Activated CD4-positive, alpha-beta T cell treated with anti-CD3 and anti-CD28 coated beads for 36 hours (primary cell): ENCODE results near the gene PLGRKT. TPM values are rescaled to one million over a fixed set of nuclear protein-coding genes. Genes with fewer than 3 reads are reported as not detected.
"Not testable (repeated sequence)": the region's sequence is repeated elsewhere in the genome, so short reads cannot be mapped to it uniquely, and the experiment has no call there.

Experiments used
- ATAC-seq: fragments of 200-7000 bp; cut with Tn5 transposase; one replicate; pipeline ENCODE4 v1.10.0; 2021; ENCODE audit warnings: mild to moderate bottlenecking, moderate library complexity
- CTCF ChIA-PET: fragments of 350-600 bp; sonication (Branson Sonifier 250); formaldehyde crosslinking; loops from one replicate; lab custom pipeline; 2021; ENCODE audit warnings: antibody characterized with exemption; lab: Charles Lee
- POLR2A ChIA-PET: fragments of 350-600 bp; sonication (Branson Sonifier 250); formaldehyde crosslinking; loops from one replicate; lab custom pipeline; 2021; ENCODE audit warnings: antibody characterized with exemption, inconsistent platforms; lab: Charles Lee
- DNase-seq: peaks from one replicate; pipeline ENCODE4 v3.0.0-alpha.2; 2020
- H3K27ac Mint-ChIP-seq: one replicate; pipeline ENCODE4 v1.8.0; 2021; ENCODE audit warnings: mixed read lengths
- H3K27me3 Mint-ChIP-seq: one replicate; pipeline ENCODE4 v1.8.0; 2021; ENCODE audit warnings: mixed read lengths
- H3K36me3 Mint-ChIP-seq: one replicate; pipeline ENCODE4 v1.8.0; 2021; ENCODE audit warnings: low read depth, mixed read lengths
- H3K4me1 Mint-ChIP-seq: one replicate; pipeline ENCODE4 v1.8.0; 2021; ENCODE audit warnings: mixed read lengths
- H3K4me3 Mint-ChIP-seq: one replicate; pipeline ENCODE4 v1.8.0; 2021; ENCODE audit warnings: mild to moderate bottlenecking, moderate library complexity, mixed read lengths
- H3K9me3 Mint-ChIP-seq: one replicate; pipeline ENCODE4 v1.8.0; 2021; ENCODE audit warnings: low read depth, mixed read lengths
- intact Hi-C, 2 experiments: fragments of 100-400 bp; cut with DNase I in 1 of 2; cut with micrococcal nuclease in 1 of 2; formaldehyde crosslinking; loops; one replicate each; pipeline versions ENCODE4 v1.14.2 to v1.15.1; 2022 to 2024; cut with DNase I, micrococcal nuclease
- total RNA-seq, 2 experiments: library from RNA; stranded (reverse); gene quantifications; one replicate each; pipeline ENCODE4 v1.2.3, GENCODE V29; 2021

The PLGRKT gene, protein sequence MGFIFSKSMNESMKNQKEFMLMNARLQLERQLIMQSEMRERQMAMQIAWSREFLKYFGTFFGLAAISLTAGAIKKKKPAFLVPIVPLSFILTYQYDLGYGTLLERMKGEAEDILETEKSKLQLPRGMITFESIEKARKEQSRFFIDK
- 10 to 100 TPM; 44.0 to 47.9 TPM for total RNA-seq

DNA sequence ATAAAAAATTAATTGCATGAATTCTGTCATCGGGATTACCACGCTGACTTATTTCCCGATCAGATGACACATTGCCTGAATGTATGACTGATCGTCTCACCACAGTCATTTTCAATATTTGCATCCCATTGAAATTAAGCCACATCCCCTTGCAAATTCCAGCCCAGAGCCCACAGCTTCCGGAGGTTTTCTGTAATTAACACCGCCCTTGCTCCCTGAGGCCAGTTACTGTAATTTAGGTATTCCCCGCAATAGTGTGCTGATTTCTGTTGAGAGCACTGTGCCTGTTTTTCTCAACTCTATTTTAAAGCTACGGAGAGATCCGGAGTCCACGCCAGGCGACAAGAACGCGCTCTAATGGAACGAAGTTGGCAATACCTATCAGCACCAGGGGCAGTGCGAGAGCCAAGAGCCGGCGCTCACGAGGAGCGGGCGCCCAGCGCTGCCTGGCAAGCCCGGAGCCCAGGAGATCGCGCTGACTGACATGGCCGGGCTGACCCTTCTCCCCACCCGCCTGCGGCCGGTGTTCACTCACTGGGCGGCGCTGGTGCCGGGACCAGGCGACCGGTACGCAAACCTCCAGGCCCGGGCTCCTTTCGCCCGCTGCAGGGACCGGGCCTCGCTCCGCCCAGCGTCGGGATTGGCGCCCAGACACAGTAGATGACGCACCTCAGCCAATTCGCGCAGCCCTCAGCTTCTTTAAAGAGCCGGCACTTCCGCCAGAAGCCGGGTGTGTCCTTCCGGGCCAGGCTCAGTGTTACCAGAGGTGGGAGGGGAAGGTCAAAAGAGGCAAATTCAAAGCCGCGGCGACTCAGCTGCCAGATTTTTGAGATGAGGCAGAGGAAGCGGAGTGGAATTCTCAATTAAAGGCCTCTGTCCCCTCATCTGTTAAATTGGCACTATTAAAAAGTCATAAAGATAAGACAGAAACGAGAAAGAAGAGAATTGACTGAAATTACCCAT is at the start of gene PLGRKT:
Gene PLGRKT (minus strand): TSS at position 672 of the 963 bp plus-strand sequence. CDS start 5,948 bp downstream, outside the sequence.
- Mint-ChIP-seq H3K36me3 (peaks cover 31% of the 10 kb centered on the region), H3K27me3 (no peaks in the 10 kb centered on the region), H3K4me3 (peak within 1 kb of the TSS; percentile 85), H3K9me3 (no peaks in the 10 kb centered on the region), H3K4me1 (peaks cover 55% of the 10 kb centered on the region), H3K27ac (peak within 1 kb of the TSS; percentile 99)
- ChIA-PET POLR2A (interaction anchor here (1.1 to 4.0 kb wide), 6 partner anchors 13 to 190 kb away, joined by 3 to 23 read pairs (median 4); partner anchors contain the start of gene CD274), CTCF (interaction anchor here (0.6 to 5.2 kb wide), 10 partner anchors 11 to 415 kb away, joined by 3 to 48 read pairs (median 4); partner anchors contain the start of gene CD274)
- DNase-seq (peak; percentile 95), ATAC-seq (peak; percentile 90)
- intact Hi-C loops, result loop anchor here (1.0 to 5.0 kb wide), 17 partner anchors 9 to 1910 kb away; partner anchors contain the start of genes AK3 (in 1 of the 2), CD274 (in 1 of the 2), ERMP1 (in 1 of the 2) and JAK2 (in 1 of the 2)

DNA sequence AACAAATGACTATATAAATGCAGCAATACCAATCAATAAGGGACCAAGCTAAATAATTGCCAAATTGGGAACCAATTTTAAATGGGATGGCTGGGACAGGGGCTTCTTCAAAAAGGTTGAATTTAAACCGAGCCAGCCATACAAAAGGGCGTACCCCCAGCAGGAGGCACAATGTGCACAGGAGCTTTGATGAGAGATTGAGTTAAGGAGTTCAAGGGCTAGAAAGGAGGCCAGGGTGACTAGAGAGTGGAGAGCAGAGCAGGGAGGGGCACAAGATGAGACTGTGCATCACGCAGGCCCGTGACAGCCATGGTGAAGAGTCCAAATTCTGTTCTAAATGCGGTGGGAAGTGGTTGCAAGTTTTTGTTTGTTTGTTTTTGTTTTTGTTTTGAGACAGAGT is 49.3 kb upstream of the PLGRKT start:
- no peak for DNase-seq
- H3K27ac Mint-ChIP-seq, result no peak overlapping the region
- ATAC-seq, result no peak

DNA sequence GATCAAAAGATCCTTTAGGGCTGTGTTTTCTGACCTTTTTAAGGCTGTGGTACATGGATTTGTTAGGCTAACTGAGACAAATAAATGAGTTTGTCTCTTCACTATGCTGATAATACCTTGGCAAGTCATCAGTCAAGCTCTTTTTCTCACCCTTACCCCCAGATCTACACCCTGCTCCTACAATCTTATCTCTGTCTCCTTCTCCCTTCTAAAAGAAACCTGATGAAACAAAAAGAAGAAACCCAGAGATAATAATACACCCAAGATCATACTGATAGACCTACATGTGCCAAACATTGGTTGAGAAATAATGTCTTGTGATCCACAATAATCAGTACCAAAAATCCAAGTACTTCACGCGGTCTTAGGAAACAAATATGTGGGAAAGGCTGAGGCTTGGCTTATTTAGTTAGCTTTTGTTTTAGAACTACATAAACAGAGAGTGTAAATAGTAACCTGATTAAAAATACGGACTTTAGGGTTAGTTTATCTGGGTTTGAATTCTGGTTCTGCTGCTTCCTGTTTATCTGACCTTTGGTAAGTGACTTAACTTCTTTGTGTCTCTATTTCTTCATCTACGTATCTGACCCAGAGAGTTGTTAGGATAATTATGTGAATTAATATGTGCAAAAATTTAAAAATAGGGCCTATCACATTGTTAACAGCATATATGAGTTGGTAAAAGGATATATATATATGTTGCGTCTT is 47.8 kb upstream of the PLGRKT start:
- Mint-ChIP-seq H3K36me3 (no peaks in the 10 kb centered on the region), H3K27me3 (peaks cover 3% of the 10 kb centered on the region), H3K27ac (no peak overlapping the region), H3K9me3 (no peaks in the 10 kb centered on the region), H3K4me1 (peaks cover under 1% of the 10 kb centered on the region), H3K4me3 (no peak overlapping the region)
- intact Hi-C loops, result no loop called here
- no peak for DNase-seq
- ATAC-seq, result no peak
- CTCF ChIA-PET, result interaction anchor here (0.6 to 1.2 kb wide), 2 partner anchors 25 to 538 kb away, joined by 3 read pairs; partner anchors contain the start of gene PDCD1LG2
- POLR2A ChIA-PET, result no interaction called here

More for the DNA sequence above, 49.3 kb upstream of the PLGRKT start:
- no peaks in the 10 kb centered on the region for H3K9me3 Mint-ChIP-seq
- H3K27me3 Mint-ChIP-seq, result peaks cover 3% of the 10 kb centered on the region
- POLR2A ChIA-PET, result interaction anchor here (0.6 kb wide), 1 partner anchor 21 kb away, joined by 3 read pairs; no protein-coding TSS in a partner anchor
- no peaks in the 10 kb centered on the region for H3K4me1 Mint-ChIP-seq
- H3K36me3 Mint-ChIP-seq, result no peaks in the 10 kb centered on the region
- CTCF ChIA-PET, result interaction anchor here (0.6 kb wide), 1 partner anchor 873 kb away, joined by 3 read pairs; no protein-coding TSS in a partner anchor
- H3K4me3 Mint-ChIP-seq, result no peak overlapping the region
- intact Hi-C loops, result no loop called here

DNA sequence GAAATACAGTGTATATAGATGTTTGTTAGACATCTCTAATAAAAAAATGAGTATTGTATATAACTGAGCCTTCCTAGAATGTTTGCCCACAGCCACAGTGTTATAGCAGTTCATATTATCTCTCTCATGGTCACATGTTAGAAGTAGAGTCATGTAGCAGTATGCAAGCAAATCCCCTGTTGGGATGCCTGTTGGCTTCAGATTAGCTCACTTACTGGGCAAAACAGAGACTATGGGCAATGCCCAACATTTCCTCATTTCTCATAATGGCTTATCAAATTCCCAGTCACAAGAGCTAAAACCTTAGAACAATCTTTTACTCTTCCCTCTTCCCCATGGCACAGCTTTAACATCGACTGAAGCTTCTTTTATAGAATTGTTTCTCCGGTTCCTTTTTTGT is 45.6 kb upstream of the PLGRKT start:
- POLR2A ChIA-PET, result no interaction called here

DNA sequence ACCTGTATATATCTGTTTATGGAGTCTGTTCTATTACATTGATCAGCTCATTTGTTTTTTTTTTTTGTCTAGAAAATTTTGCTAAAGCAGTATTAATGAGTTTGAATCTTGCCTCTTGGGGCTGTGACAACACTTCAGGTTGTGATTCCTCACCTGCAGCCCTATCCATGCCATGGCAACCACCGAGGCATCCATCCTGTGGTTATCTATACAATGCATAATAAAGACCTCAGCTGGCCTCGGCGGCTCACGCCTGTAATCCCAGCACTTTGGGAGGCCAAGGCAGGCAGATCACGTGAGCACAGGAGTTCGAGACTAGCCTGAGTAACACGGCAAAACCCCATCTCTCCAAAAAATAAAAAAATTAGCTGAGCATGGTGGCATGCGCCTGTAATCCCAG is 44.5 kb upstream of the PLGRKT start:
- ATAC-seq (no peak), DNase-seq (no peak)
- CTCF ChIA-PET, result interaction anchor here (1.3 kb wide), 1 partner anchor 105 kb away, joined by 6 read pairs; no protein-coding TSS in a partner anchor
- intact Hi-C loops, result no loop called here
- Mint-ChIP-seq H3K27ac (no peak overlapping the region), H3K36me3 (peaks cover 6% of the 10 kb centered on the region), H3K4me1 (peaks cover 17% of the 10 kb centered on the region), H3K4me3 (no peak overlapping the region), H3K27me3 (peaks cover 3% of the 10 kb centered on the region), H3K9me3 (peaks cover 6% of the 10 kb centered on the region)
- POLR2A ChIA-PET, result no interaction called here

More for the DNA sequence above, 45.6 kb upstream of the PLGRKT start:
- H3K9me3 Mint-ChIP-seq, result peaks cover 4% of the 10 kb centered on the region
- intact Hi-C loops, result no loop called here
- H3K4me1 Mint-ChIP-seq, result peaks cover 14% of the 10 kb centered on the region
- H3K36me3 Mint-ChIP-seq, result peaks cover 2% of the 10 kb centered on the region
- H3K27me3 Mint-ChIP-seq, result peaks cover 3% of the 10 kb centered on the region
- DNase-seq (no peak), ATAC-seq (no peak)
- CTCF ChIA-PET, result interaction anchor here (1.2 to 1.3 kb wide), 2 partner anchors 10 to 104 kb away, joined by 4 to 6 read pairs; no protein-coding TSS in a partner anchor
- no peak overlapping the region for H3K4me3 Mint-ChIP-seq
- no peak overlapping the region for H3K27ac Mint-ChIP-seq

DNA sequence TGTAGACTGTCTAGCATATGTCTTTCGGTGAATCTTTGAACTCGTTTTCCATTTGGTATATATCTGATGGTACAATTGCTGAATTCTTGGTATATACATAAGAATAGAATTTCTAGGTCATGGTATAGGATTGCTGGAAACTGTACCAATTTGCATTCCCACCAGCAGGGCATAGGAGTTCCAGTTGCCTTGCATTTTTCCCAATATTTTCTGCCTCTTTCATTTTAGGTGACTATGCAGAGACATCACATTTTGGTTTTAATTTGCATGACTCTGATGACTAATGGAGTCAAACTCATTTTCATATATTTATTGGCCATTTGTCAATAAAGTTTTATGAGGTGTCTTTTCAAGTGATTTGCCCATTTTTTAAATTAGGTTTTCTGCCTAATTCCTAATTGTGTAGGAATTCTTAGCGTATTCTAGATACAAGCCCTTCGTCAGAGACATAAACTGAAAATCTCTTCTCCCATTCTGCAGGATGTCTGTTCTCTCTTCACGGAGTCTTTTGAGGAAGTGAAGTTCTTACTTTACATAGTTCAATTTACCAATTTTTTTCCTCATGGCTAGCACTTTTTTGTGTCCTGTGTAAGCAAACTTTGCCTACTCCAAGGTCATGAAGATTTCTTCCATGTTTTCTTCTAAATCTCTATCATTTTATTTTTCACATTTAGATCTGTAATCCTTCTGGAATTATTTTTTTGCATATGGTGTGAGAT is 43.8 kb upstream of the PLGRKT start:
- H3K36me3 Mint-ChIP-seq, result peaks cover 7% of the 10 kb centered on the region
- ATAC-seq, result no peak
- H3K9me3 Mint-ChIP-seq, result peaks cover 6% of the 10 kb centered on the region
- H3K27me3 Mint-ChIP-seq, result peaks cover 3% of the 10 kb centered on the region
- no peak overlapping the region for H3K27ac Mint-ChIP-seq
- H3K4me3 Mint-ChIP-seq, result no peak overlapping the region
- no peak for DNase-seq
- peaks cover 17% of the 10 kb centered on the region for H3K4me1 Mint-ChIP-seq
- intact Hi-C loops, result no loop called here
- ChIA-PET POLR2A (no interaction called here), CTCF (no interaction called here)

DNA sequence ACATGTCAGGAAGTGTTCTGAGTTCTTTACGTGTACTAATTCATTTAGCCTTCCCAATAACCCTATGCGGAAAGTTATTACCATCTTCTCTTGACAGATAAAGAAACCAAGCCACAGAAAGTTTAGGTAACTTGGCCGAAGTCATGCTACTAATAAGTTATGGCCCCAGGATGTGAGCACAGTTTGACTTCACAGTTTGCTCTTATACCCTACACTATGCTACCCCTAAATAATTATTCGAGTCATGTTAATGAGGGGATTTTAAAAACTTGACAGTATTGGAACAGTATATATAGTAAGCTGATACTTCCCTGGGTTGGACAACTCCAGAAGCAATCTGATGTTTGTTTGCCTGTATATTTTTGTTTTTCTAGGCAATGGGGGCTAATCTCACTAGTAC is 43.2 kb upstream of the PLGRKT start:
- peaks cover 11% of the 10 kb centered on the region for H3K9me3 Mint-ChIP-seq
- peaks cover 13% of the 10 kb centered on the region for H3K36me3 Mint-ChIP-seq
- peaks cover 17% of the 10 kb centered on the region for H3K4me1 Mint-ChIP-seq
- POLR2A ChIA-PET, result no interaction called here
- no peak for ATAC-seq
- peaks cover 3% of the 10 kb centered on the region for H3K27me3 Mint-ChIP-seq
- no peak for DNase-seq
- no peak overlapping the region for H3K4me3 Mint-ChIP-seq
- no peak overlapping the region for H3K27ac Mint-ChIP-seq
- CTCF ChIA-PET, result interaction anchor here (0.7 to 1.3 kb wide), 2 partner anchors 13 to 30 kb away, joined by 3 to 4 read pairs; partner anchors contain the start of gene CD274
- intact Hi-C loops, result no loop called here

DNA sequence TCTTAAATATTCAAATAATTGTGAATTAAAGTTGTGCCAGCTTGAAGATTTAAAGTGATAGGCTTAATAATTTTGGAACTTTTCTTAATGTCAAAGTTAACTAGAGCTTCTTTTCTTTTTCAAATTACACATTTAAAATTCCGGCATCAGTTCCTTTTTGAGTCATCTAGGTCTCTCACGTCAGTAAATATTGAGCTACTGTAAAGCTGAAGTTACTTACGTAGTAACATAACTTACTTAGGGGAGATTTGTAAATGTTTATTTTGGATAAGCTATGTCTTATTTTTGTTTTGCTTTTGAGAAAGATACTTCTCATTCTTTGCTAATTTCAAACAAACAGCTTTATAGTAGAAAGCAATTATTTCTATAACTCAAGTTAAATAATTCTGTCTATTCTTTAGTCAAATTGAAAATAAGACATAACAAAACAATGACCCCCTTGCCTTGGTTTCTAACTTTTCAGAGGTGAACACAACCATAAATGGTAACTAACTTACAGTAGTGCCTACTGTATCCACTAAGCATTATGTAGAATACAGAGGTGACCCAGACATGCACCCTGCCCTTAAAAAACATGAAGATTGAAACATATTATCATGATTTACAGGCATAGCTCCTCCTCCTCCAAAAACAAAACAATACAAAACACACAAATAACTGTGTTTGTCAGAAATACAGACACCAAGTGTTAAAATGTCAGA is 42.4 kb upstream of the PLGRKT start:
- Mint-ChIP-seq H3K4me1 (peaks cover 17% of the 10 kb centered on the region), H3K9me3 (peaks cover 11% of the 10 kb centered on the region), H3K27ac (no peak overlapping the region)

DNA sequence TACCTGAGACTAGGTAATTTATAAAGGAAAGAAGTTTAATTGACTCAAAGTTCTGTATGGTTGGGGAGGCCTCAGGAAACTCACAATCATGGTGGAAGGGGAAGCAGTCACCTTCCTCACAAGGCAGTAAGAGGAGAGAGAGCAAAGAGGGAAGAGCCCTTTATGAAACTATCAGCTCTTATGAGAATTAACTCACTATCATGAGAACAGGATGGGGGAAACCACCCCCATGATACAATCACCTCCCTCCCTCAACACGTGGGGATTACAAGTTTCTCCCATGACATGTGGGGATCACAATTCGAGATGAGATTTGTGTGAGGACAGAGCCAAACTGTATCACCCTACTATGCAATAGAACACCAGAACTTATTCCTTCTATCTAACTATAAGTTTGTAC is 40.5 kb upstream of the PLGRKT start:
- CTCF ChIA-PET, result interaction anchor here (1.4 kb wide), 1 partner anchor 16 kb away, joined by 5 read pairs; no protein-coding TSS in a partner anchor
- H3K9me3 Mint-ChIP-seq, result peaks cover 16% of the 10 kb centered on the region
- H3K4me1 Mint-ChIP-seq, result peaks cover 20% of the 10 kb centered on the region
- H3K4me3 Mint-ChIP-seq, result no peak overlapping the region
- peaks cover under 1% of the 10 kb centered on the region for H3K27me3 Mint-ChIP-seq
- peak overlapping the region; percentile 1 for H3K27ac Mint-ChIP-seq
- DNase-seq, result peak; percentile 32
- intact Hi-C loops, result no loop called here
- peaks cover 13% of the 10 kb centered on the region for H3K36me3 Mint-ChIP-seq
- ATAC-seq, result peak; percentile 90
- POLR2A ChIA-PET, result interaction anchor here (0.8 to 1.0 kb wide), 2 partner anchors 19 to 79 kb away, joined by 3 to 4 read pairs; no protein-coding TSS in a partner anchor

More for the DNA sequence above, 42.4 kb upstream of the PLGRKT start:
- intact Hi-C loops, result no loop called here
- Mint-ChIP-seq H3K27me3 (peaks cover 3% of the 10 kb centered on the region), H3K4me3 (no peak overlapping the region), H3K36me3 (peaks cover 13% of the 10 kb centered on the region)
- ATAC-seq (peak; percentile 28), DNase-seq (no peak)
- POLR2A ChIA-PET, result no interaction called here
- CTCF ChIA-PET, result interaction anchor here (0.7 to 1.6 kb wide), 6 partner anchors 10 to 110 kb away, joined by 3 to 4 read pairs (median 4); partner anchors contain the start of gene CD274

DNA sequence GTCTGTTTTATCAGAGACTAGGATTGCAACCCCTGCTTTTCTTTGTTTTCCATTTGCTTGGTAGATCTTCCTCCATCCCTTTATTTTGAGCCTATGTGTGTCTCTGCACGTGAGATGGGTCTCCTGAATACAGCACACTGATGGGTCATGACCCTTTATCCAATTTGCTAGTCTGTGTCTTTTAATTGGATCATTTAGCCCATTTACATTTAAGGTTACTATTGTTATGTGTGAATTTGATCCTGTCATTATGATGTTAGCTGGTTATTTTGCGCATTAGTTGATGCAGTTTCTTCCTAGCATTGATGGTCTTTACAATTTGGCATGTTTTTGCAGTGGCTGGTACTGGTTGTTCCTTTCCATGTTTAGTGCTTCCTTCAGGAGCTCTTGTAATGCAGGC is 37.9 kb upstream of the PLGRKT start:
- H3K4me3 Mint-ChIP-seq, ATAC-seq, POLR2A ChIA-PET: not testable (repeated sequence)

More for the DNA sequence above, 37.9 kb upstream of the PLGRKT start:
- Mint-ChIP-seq H3K4me1 (peaks cover 26% of the 10 kb centered on the region), H3K9me3 (peaks cover 16% of the 10 kb centered on the region), H3K36me3 (peaks cover 20% of the 10 kb centered on the region)
- intact Hi-C loops, H3K27ac Mint-ChIP-seq, CTCF ChIA-PET, H3K27me3 Mint-ChIP-seq, DNase-seq: not testable (repeated sequence)
